Measurements from ENCODE around the gene FIBCD1.

Gene FIBCD1

DNA sequence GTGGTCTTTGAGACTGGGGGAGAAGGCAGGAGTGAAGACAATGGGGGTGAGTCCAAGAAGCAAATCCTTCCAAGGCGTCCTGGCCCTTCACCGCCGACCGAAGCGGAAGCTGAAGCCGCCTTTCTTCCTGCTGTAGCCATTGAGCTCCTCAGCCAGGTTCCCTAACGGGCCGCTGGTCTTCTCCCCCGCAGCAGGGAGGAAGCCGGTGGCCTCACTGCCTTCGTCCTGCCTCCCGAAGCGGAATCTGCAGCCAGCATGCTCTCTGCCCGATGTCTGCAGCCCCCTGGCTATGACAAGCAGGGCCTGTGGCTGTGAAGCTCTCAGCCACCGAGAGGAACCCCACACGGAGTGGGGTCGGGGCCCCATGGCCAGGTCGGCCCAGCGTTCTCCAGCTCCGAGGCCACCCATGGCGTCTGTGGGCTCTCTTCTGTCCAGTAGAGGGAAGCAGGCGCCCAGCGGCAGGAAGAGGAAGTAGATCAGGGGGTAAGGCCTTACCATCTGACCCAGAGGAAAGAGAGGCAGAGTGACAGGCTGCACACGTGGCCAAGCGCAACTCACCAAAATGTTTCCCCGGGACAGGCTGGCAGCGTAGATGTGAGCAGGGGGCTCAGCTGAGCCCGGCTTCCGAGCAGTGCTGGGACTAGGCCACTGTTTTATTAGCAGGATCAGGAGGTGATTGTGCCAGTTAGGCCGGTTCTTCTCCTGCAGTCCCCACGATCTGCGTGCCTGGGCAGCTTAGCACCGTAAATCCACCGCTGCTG is 45.5 kb downstream of the FIBCD1 start:
- DNase-seq: no peak

DNA sequence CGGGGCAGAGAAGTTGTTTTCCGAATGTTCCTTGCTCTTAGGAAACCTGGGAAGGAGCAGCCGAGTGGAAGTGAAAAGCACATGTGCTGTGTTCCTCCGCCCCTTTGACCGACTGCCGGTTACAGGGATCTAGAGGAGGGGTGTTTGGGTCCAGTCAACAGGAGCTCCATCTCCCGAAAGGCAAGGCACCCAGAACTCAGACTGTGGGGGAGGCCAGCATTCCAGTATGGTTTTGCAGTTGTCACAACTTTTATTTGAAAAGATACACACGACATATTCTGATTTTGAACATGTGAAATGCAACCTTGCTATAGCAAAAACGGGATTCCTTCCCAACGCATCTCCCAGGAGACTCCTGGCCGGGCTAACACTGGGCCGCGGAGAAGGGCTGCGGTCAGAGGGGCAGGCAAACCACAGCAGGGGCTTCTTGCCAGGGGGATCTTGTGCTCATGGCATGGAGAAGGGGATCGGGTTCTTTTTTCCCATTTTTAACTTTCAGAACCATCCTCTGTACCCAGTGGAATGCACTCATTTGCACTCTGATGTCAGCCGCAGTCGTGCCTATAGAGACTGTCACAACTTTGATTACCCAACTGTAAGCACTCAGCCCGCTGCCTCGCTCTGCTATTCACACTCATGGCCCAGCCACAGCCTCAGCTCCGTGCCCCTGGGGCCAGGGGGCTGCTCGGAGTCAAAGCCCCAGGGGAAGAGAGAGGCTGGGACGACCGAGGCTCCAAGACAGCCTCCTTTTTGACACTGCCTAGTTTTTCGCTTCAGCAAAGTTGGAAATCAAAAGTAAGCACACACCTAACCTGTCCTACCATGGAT is 46.4 kb downstream of the FIBCD1 start:
- DNase-seq: no peak

DNA sequence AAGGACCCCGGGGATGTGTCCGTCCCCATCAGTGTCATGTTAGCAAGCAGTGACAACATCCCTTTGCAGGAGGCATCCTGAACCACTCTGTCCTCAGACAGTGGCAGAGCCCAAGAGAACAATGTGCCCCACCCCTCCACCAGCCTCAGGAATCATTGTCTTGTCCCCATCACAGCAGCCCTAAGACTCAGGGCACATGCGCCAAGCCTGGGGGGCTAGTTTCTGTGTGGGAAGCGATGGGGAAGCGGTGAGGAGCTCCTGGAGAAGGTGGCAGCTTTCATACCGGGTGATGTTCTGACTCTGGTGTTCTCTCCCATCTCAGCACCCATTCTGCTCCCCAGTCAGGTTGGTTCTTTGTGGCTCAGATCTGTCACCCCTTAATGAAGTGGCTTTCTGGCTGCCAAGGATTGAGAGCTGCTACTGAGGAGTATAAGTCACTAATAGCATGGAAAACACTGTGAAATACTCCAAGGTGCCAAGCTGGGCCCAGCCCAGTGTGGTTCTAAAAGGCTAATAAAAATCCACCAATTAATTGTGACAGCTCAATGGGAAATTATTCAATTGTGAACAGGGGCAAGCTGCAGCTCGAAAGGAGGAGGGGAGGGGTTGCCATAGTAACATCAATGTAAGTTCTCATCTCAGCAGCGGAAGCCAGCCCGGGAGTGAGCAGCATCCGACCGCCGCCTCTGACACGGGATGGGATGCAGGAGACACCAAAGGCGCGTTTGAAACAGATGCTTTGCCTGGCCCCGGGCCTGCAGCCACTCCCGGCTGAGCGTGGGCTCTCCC is 47.2 kb downstream of the FIBCD1 start:
- DNase-seq: no peak

DNA sequence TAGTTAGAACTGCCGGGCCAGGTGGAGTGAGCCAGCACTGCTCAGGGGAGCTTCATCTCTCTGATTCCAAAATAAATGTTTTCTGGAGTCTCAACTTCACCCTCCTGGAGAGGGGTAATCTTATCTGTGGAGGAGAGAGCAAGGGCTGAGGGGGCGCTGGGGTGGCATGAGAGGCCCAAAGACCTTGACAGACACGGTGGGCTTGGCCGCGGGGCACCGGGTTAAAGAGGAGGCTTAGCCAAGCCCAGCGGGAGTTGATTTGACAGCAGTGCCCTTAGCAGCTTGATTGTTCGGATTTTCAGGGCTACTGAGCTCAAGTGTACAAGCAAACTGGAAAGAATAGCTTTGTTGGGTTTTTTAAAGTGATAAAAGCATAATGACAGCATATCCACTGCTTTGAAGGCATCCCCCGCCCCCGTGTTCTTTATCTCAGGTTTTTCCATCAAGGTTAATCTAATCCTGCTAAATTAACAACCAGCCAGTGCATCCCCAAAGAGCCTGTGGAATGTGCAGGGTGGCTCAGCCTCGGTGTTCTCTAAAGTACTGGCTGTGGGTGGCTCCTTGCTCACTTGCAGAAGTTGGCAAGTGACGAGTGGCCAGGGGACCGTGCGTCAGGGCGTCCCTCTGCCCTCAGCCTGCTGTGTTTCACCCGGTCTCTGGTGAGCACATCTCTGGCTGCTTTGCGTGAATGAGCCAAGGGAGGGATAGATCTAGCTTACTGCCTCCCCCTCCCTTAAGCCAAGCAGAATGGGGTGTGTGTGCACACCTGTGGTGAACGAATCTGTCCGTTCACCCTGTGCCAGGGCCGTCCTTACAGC is 48.0 kb downstream of the FIBCD1 start:
- DNase-seq: no peak

DNA sequence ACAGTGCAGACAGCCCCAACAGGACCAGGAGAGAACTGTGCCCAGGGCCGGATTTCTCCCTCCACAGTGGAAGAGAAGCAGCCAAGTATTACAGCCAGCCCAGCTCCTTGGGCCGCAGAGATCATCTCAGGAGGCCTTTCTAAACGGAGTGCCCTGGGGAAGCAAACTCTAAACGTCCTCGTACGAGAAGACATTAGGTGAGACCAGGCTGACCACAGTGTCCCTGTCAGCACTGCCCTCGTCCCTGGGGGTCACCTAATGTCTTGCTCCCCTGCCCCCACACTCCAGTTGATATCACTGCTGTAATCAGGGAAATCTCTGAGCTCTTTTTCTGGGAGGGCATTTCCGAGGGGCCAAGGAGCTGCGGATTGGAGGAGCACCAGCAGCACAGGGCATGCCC is 48.9 kb downstream of the FIBCD1 start:
- no peak for DNase-seq

DNA sequence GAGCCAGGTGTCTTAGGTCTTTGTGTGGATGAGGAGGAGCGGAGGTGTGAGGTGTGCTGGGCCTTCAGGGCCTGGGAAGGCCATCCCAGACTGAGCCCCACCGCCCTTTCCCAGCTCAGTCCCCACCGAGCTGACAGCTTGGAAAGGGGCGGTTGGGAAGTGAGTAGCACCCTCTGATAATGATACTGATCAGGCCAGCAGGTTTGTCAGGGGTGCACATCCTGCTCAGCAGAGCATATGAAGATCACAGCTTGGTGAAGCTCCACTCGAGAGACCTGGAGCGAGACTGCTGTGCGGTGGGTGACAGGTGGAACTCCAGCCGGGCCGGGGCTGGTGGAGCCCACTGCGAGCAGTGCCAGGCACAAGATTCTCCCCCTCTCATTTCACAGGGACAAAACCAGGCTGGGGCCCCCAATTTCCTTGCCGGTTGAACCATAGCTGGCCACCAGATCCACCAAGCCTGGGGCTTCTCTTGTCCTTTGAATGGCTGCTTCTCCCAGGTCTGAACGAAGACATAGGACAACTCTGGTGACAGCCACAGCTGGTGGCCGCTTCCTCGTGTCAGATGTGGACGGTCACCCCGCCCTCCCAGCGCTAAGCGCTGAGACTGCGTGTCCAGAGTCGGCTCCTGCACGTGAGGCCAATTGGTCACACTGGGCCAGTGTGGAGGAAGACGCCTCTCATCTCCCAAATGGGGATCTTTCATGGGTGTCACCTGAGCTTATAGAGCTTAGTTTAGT is 50.7 kb downstream of the FIBCD1 start:
- DNase-seq: no peak

DNA sequence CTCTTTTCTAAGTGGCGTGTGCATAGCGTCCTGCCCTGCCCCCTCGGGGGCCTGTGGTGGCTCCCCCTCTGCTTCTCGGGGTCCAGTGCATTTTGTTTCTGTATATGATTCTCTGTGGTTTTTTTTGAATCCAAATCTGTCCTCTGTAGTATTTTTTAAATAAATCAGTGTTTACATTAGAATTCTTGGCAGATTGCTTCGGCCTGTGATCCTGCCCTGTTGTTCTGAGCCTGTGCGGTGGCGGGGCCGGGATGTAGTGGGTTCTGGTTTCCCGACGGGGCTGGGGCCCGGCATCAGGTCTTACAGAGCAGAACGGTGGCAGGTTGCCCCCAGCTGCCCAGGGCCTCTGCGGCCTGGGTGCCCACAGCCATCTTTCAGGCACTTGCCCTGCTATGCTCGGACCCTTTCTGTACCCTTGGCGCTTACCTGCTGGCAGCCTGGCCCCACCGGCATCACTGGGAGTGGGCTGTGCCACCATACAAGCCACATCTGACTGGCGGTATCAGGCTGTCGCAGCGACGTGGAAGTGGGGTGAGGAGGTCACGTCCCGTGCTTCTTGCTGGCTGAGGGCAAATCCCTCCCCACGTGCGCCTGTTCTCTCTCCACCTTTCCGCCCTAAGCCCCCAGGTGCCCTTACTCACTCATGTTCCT is 51.4 kb downstream of the FIBCD1 start:
- no peak for DNase-seq

DNA sequence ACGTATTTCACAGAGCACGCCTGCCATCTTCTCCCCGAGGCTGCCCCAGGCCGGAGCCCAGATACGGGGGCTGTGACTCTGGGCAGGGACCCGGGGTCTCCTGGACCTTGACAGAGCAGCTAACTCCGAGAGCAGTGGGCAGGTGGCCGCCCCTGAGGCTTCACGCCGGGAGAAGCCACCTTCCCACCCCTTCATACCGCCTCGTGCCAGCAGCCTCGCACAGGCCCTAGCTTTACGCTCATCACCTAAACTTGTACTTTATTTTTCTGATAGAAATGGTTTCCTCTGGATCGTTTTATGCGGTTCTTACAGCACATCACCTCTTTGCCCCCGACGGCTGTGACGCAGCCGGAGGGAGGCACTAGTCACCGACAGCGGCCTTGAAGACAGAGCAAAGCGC is 52.1 kb downstream of the FIBCD1 start:
- no peak for DNase-seq

DNA sequence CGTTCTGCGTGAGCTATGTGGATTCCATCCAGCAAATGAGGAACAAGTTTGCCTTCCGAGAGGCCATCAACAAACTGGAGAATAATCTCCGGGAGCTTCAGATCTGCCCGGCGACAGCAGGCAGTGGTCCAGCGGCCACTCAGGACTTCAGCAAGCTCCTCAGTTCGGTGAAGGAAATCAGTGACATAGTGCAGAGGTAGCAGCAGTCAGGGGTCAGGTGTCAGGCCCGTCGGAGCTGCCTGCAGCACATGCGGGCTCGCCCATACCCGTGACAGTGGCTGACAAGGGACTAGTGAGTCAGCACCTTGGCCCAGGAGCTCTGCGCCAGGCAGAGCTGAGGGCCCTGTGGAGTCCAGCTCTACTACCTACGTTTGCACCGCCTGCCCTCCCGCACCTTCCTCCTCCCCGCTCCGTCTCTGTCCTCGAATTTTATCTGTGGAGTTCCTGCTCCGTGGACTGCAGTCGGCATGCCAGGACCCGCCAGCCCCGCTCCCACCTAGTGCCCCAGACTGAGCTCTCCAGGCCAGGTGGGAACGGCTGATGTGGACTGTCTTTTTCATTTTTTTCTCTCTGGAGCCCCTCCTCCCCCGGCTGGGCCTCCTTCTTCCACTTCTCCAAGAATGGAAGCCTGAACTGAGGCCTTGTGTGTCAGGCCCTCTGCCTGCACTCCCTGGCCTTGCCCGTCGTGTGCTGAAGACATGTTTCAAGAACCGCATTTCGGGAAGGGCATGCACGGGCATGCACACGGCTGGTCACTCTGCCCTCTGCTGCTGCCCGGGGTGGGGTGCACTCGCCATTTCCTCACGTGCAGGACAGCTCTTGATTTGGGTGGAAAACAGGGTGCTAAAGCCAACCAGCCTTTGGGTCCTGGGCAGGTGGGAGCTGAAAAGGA is 53.3 kb downstream of the FIBCD1 start:
- DNase-seq: no peak

DNA sequence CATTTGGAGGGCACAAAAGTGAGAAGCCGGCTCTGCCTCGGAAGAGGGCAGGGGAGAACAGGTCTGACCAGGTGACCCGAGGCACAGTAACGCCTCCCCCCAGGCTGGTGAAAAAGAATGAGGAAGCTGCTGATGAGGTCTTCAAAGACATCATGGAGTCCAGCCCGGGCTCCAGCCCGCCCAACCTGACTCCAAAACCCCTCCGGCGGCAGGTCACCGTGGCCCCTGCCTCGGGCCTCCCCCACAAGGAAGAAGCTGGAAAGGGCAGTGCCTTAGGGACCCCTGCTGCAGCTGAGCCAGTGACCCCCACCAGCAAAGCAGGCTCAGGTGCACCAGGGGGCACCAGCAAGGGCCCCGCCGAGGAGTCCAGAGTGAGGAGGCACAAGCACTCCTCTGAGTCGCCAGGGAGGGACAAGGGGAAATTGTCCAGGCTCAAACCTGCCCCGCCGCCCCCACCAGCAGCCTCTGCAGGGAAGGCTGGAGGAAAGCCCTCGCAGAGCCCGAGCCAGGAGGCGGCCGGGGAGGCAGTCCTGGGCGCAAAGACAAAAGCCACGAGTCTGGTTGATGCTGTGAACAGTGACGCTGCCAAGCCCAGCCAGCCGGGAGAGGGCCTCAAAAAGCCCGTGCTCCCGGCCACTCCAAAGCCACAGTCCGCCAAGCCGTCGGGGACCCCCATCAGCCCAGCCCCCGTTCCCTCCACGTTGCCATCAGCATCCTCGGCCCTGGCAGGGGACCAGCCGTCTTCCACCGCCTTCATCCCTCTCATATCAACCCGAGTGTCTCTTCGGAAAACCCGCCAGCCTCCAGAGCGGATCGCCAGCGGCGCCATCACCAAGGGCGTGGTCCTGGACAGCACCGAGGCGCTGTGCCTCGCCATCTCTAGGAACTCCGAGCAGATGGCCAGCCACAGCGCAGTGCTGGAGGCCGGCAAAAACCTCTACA is 54.2 kb downstream of the FIBCD1 start:
- no peak for DNase-seq

DNA sequence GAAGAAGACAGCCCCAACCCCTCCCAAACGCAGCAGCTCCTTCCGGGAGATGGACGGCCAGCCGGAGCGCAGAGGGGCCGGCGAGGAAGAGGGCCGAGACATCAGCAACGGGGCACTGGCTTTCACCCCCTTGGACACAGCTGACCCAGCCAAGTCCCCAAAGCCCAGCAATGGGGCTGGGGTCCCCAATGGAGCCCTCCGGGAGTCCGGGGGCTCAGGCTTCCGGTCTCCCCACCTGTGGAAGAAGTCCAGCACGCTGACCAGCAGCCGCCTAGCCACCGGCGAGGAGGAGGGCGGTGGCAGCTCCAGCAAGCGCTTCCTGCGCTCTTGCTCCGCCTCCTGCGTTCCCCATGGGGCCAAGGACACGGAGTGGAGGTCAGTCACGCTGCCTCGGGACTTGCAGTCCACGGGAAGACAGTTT is 54.9 kb downstream of the FIBCD1 start:
- DNase-seq: no peak

DNA sequence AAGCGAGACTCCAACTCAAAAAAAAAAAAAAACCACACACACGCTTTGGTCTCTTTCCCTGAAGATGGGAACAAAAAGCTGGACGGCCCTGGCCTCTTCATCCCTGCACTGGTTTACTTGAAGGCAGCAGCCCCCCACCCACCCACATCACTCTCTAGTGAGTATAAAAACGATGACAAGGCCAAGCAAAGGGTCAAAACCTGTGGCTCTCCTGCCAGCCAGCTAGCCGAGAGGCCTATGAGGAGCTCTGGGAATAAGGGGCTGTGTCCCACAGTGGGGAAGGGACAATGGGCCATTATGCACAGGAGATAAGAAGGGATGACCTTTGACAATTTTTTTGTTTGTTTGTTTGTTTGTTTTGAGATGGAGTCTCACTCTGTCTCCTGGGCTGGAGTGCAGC is 55.6 kb downstream of the FIBCD1 start:
- no peak for DNase-seq

DNA sequence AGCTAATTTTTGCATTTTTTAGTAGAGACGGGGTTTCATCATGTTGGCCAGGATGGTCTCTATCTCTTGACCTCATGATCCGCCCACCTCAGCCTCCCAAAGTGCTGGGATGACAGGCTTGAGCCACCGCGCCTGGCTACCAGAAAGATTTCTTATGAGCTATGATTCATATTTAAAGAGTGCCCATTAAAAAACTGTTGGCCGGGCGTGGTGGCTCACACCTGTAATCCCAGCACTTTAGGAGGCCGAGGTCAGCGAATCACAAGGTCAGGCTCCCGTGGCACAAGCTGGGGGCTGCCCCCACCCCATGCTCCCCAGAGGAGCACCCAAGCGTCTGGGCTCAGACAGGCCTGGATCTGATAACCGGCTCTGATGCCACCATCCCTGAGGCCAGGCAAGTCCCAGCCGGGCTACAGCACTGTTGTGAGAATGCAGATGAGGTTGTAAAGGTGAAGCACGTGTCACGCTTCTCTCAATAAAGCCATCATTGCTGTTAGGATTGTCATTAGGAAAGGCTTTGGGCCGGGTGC is 56.3 kb downstream of the FIBCD1 start:
- no peak for DNase-seq

DNA sequence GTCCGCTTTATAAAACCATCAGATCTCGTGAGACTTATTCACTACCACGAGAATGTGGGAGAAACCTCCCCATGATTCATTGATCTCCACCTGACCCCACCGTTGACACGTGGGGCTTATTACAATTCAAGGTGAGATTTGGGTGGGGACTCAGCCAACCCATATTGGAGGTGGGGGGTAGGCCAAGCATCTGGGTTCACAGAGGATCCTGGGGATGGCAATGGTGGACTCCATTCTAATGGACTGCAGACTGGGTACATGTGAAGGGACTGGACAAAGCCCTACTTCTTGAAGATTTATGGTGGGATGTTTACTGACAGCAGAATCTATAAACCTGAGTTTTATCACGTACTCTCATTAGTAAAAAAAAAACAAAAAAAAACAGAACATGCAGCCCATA is 57.5 kb downstream of the FIBCD1 start:
- no peak for DNase-seq

DNA sequence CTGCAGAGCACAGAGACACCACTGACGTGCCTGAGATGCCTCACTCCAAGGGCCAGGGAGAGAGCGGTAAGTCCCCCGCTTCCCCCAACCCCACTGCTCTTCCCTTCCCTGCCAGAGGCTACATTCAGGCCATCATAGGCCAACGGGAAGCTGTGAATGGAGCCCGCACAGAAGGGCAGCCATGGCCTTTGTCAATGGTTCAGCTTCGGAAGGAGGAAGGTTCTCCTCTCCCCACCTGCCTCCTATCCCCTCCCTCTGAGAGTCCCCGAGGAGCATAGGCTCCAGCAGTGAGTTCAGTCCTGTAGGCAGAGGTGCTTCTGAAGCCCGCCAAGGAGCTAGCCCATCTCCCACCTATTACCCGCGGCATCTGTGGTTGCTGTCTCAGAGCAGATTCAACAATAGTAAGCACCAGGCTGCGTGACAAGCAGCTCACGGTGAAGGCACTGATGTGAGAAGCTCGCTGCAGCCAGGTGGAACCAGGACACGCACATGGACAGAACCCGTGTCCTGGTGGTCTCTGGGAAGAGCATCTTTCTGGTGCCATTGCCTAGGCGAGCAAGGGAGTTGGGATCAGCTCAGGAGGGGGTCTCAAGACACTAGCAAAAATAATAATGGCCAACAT is 58.3 kb downstream of the FIBCD1 start:
- DNase-seq: no peak

DNA sequence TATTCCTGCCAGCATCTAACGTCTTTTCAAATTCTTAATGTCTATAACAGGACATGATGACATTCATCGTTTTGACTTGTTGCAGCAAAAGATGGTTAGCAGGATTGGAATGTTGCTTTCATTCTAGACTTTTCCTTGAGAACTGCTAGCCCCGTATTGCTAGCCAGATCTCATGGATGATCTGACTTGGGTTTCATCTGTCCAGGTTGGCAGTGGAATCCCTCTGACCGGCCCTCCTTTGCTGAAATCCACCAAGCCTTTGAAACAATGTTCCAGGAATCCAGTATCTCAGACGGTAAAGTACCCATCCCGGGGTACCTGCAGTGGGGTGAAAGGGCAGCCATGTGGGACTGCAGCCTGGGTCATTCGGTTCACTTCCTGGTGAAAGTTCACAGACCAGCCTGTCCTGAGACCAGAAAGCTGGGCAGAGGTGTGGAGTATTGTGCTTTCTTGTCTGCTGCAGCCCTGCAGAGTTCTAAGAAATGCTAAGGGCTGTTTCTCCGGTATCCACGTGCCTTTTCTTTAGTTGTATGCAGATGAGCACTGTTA is 59.1 kb downstream of the FIBCD1 start:
- DNase-seq: no peak

DNA sequence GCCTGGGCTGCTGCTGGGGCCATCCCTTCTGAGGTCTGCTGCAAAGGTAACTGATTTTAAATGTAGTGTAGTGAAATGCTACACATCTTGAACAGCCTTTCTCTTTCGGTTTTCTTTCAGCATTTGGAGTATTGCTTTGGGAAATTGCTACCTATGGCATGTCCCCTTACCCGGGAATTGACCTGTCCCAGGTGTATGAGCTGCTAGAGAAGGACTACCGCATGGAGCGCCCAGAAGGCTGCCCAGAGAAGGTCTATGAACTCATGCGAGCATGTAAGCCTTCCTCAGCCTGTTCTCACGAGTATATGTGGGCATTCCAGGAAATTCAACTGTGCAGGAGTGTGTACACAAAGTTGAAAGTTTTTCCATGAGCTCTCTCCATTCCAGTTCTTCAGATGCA is 60.8 kb downstream of the FIBCD1 start:
- no peak for DNase-seq

DNA sequence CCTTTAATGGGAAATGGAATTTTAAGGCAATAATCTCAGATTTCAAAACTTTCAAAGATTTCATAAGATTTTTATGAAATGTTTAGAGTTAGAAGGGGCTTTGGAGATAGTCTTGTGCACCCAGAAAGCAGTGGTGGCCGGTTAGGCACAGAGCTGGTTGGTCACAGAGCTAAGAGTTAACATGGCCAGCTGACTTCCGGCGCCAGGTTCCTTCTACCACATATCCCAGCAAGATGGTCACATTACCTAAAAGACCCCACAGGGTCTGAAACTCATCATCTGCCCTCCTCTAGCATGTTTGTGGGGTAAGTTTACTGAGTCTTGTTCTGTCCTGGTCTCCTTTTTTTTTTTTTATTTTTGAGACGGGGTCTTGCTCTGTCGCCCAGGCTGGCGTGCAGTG is 61.7 kb downstream of the FIBCD1 start:
- no peak for DNase-seq
